ENCODE measurements around the gene SS18L1. TPM values are rescaled to one million over a fixed set of nuclear protein-coding genes. Genes with fewer than 3 reads are reported as not detected.

Gene SS18L1
- total RNA-seq, 1 donor from 2014 or later: 16.3 TPM

GRCh38 chr20:62222972-62223371 is 79.4 kb downstream of the SS18L1 start:
- peaks cover 34% of the 10 kb centered on the region for H3K27me3 ChIP-seq (ENCODE audit: insufficient read depth, low read length)

GRCh38 chr20:62223571-62223970 is 80.0 kb downstream of the SS18L1 start:
- Mint-ChIP-seq H3K4me3 (ENCODE audit: unreplicated experiment) (no peak overlapping the region), H3K36me3 (ENCODE audit: low read depth, unreplicated experiment) (no peaks in the 10 kb centered on the region), H3K27ac (ENCODE audit: unreplicated experiment) (no peak overlapping the region), H3K27me3 (ENCODE audit: low read depth, unreplicated experiment) (peaks cover 65% of the 10 kb centered on the region), H3K9me3 (ENCODE audit: unreplicated experiment) (peaks cover 2% of the 10 kb centered on the region), H3K4me1 (ENCODE audit: low read depth, unreplicated experiment) (peaks cover 2% of the 10 kb centered on the region)
- Histone ChIP-seq H3K9me3 (ENCODE audit: insufficient read depth, low read depth, low read length) (no peaks in the 10 kb centered on the region), H3K9ac (ENCODE audit: low read length) (no peak overlapping the region), H3K4me3 (ENCODE audit: insufficient read depth, low read depth, low read length) (no peak overlapping the region), H3K4me1 (ENCODE audit: insufficient read depth, low read length) (no peaks in the 10 kb centered on the region), H3K27me3 (ENCODE audit: insufficient read depth, low read length) (peaks cover 28% of the 10 kb centered on the region), H3K4me2 (ENCODE audit: low read length) (no peak overlapping the region), H4K20me1 (ENCODE audit: insufficient read depth, low read length) (peaks cover 6% of the 10 kb centered on the region), H2AFZ (ENCODE audit: low read depth, low read length) (no peak overlapping the region), H3K27ac (ENCODE audit: low read depth, low read length) (no peak overlapping the region), H3K36me3 (ENCODE audit: insufficient read depth, low read length) (no peaks in the 10 kb centered on the region), H3K79me2 (ENCODE audit: insufficient read depth, low read length) (no peaks in the 10 kb centered on the region)
- FAIRE-seq (no peak), DNase-seq (ENCODE audit: low read depth) (no peak)
- TF ChIP-seq CTCF (IDR thresholded peaks at IDR 0.05; ENCODE audit: insufficient read depth, low read depth, low read length) (no peak), EZH2 (IDR thresholded peaks at IDR 0.05; ENCODE audit: insufficient read depth, low read length) (no peak)

More at GRCh38 chr20:62222972-62223371, 79.4 kb downstream of the SS18L1 start:
- no peak for TF ChIP-seq EZH2 (IDR thresholded peaks at IDR 0.05; ENCODE audit: insufficient read depth, low read length)
- no peak for TF ChIP-seq CTCF (IDR thresholded peaks at IDR 0.05; ENCODE audit: insufficient read depth, low read depth, low read length)
- Histone ChIP-seq H3K36me3 (ENCODE audit: insufficient read depth, low read length) (no peaks in the 10 kb centered on the region), H4K20me1 (ENCODE audit: insufficient read depth, low read length) (peaks cover 6% of the 10 kb centered on the region), H3K4me3 (ENCODE audit: insufficient read depth, low read depth, low read length) (no peak overlapping the region), H3K27ac (ENCODE audit: low read depth, low read length) (no peak overlapping the region), H2AFZ (ENCODE audit: low read depth, low read length) (no peak overlapping the region), H3K9me3 (ENCODE audit: insufficient read depth, low read depth, low read length) (no peaks in the 10 kb centered on the region), H3K4me1 (ENCODE audit: insufficient read depth, low read length) (no peaks in the 10 kb centered on the region), H3K9ac (ENCODE audit: low read length) (no peak overlapping the region), H3K4me2 (ENCODE audit: low read length) (no peak overlapping the region), H3K79me2 (ENCODE audit: insufficient read depth, low read length) (no peaks in the 10 kb centered on the region)
- FAIRE-seq (no peak), DNase-seq (ENCODE audit: low read depth) (no peak)
- Mint-ChIP-seq H3K4me3 (ENCODE audit: unreplicated experiment) (no peak overlapping the region), H3K4me1 (ENCODE audit: low read depth, unreplicated experiment) (peaks cover 2% of the 10 kb centered on the region), H3K36me3 (ENCODE audit: low read depth, unreplicated experiment) (no peaks in the 10 kb centered on the region), H3K9me3 (ENCODE audit: unreplicated experiment) (peaks cover 2% of the 10 kb centered on the region), H3K27ac (ENCODE audit: unreplicated experiment) (no peak overlapping the region), H3K27me3 (ENCODE audit: low read depth, unreplicated experiment) (peaks cover 67% of the 10 kb centered on the region)

- Histone ChIP-seq H3K4me3 (ENCODE audit: insufficient read depth, low read depth, low read length) (no peak overlapping the region), H2AFZ (ENCODE audit: low read depth, low read length) (no peak overlapping the region), H4K20me1 (ENCODE audit: insufficient read depth, low read length) (peaks cover 6% of the 10 kb centered on the region), H3K36me3 (ENCODE audit: insufficient read depth, low read length) (no peaks in the 10 kb centered on the region), H3K9ac (ENCODE audit: low read length) (no peak overlapping the region), H3K79me2 (ENCODE audit: insufficient read depth, low read length) (no peaks in the 10 kb centered on the region), H3K27me3 (ENCODE audit: insufficient read depth, low read length) (peaks cover 22% of the 10 kb centered on the region), H3K9me3 (ENCODE audit: insufficient read depth, low read depth, low read length) (peaks cover 2% of the 10 kb centered on the region), H3K4me1 (ENCODE audit: insufficient read depth, low read length) (no peaks in the 10 kb centered on the region), H3K4me2 (ENCODE audit: low read length) (no peak overlapping the region), H3K27ac (ENCODE audit: low read depth, low read length) (no peak overlapping the region)
- Mint-ChIP-seq H3K27ac (ENCODE audit: unreplicated experiment) (no peak overlapping the region), H3K4me1 (ENCODE audit: low read depth, unreplicated experiment) (peaks cover 2% of the 10 kb centered on the region), H3K27me3 (ENCODE audit: low read depth, unreplicated experiment) (peaks cover 58% of the 10 kb centered on the region), H3K4me3 (ENCODE audit: unreplicated experiment) (no peak overlapping the region), H3K36me3 (ENCODE audit: low read depth, unreplicated experiment) (no peaks in the 10 kb centered on the region), H3K9me3 (ENCODE audit: unreplicated experiment) (peaks cover 2% of the 10 kb centered on the region)
- DNase-seq (ENCODE audit: low read depth) (no peak), FAIRE-seq (no peak)
- TF ChIP-seq CTCF (IDR thresholded peaks at IDR 0.05; ENCODE audit: insufficient read depth, low read depth, low read length) (no peak), EZH2 (IDR thresholded peaks at IDR 0.05; ENCODE audit: insufficient read depth, low read length) (no peak)
Measured at GRCh38 chr20:62224113-62224855, 80.7 kb downstream of the SS18L1 start.

Data from astrocyte (in vitro differentiated cells and primary cell).